ENCODE data around the gene HKDC1. TPM values are rescaled to one million over a fixed set of nuclear protein-coding genes. Genes with fewer than 3 reads are reported as not detected.

Gene HKDC1
- total and polyA plus RNA-seq, 8 donors: 3.7 to 11.1 (median 7.3) TPM

DNA sequence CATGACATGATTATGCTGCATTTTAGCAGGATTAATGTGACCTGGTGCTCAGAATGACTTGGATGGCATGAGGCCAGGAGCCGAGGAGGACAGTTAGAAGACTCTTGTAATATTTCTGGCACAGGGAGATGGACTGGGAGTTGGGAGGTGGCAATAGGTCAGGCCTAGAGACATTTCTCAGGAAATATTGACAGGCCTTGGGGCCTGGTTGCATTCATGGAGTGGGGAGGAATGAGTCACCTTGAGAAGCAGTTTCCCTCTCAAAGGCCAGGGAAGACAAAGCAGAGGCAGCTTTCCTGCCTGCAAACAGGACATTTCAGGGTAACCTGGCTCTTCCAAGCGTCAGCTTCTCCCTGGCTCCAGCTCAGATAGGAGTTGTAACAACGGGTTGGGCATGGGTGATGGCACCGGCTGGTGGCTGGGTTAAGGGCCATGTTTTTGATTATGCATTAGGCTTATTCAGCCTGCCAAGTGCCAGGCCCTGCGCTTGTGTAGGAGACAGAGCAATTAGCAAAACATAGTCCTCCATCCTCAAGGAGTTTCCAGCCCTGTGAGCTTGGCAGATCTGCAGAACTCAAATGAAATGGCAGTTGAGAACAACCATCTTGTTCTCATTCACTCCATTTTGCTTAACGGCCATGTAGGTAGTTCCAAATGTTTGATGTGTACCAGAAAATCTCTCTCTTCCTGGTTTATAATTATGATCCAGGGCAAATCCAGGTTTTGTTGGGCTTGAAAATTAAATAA is 96.4 kb downstream of the HKDC1 start:
- 81 to 89% methylated on average over 6 of the region's 6 CpGs for WGBS, 2 donors
- FAIRE-seq (no peak), DNase-seq (no peak), ATAC-seq (no peak)
- Histone ChIP-seq H3K4me1 (peaks cover 4 to 13% (median 9%) of the 10 kb centered on the region in 3 donors), H3K9me3 (no peaks in the 10 kb centered on the region), H3K27ac (no peak overlapping the region), H3K27me3 (no peaks in the 10 kb centered on the region), H3K36me3 (no peaks in the 10 kb centered on the region), H3K4me3 (no peak overlapping the region)
- intact Hi-C loops (cut with DNase I): no loop called here
- TF ChIP-seq CTCF (IDR thresholded peaks at IDR 0.05): no peak

Other genes starting within 250 kb of the HKDC1 start
- 10 to 100 TPM in 1 of 6 donors, 1 to 10 TPM in 5; 5.5 to 10.9 (median 6.5) TPM for gene KIFBP, start 231.5 kb upstream of the HKDC1 start, total RNA-seq
- gene KIFBP, start 231.5 kb upstream of the HKDC1 start, polyA plus RNA-seq: 10 to 100 TPM in 1 of 2 donors, 1 to 10 TPM in 1; 6.7 to 16.4 TPM
- 10 to 100 TPM in 3 of 6 donors, 1 to 10 TPM in 3; 4.1 to 40.0 (median 14.1) TPM for gene SRGN, start 132.2 kb upstream of the HKDC1 start, total RNA-seq
- gene SRGN, start 132.2 kb upstream of the HKDC1 start, polyA plus RNA-seq: 10 to 100 TPM in 1 of 2 donors, 1 to 10 TPM in 1; 5.9 to 13.2 TPM
- gene VPS26A, start 96.2 kb upstream of the HKDC1 start, total RNA-seq: 10 to 100 TPM; 14.5 to 26.1 (median 18.8) TPM
- 10 to 100 TPM in 1 of 2 donors, 1 to 10 TPM in 1; 7.0 to 14.0 TPM for gene VPS26A, start 96.2 kb upstream of the HKDC1 start, polyA plus RNA-seq
- 10 to 100 TPM in 5 of 6 donors, 1 to 10 TPM in 1; 8.6 to 18.0 (median 12.5) TPM for gene SUPV3L1, start 40.1 kb upstream of the HKDC1 start, total RNA-seq
- gene SUPV3L1, start 40.1 kb upstream of the HKDC1 start, polyA plus RNA-seq: 10 to 100 TPM; 52.0 to 78.1 TPM
- 10 to 100 TPM in 3 of 6 donors, 1 to 10 TPM in 3; 7.2 to 18.1 (median 10.6) TPM for gene HK1, start 58.2 kb downstream of the HKDC1 start, total RNA-seq
- gene HK1, start 58.2 kb downstream of the HKDC1 start, polyA plus RNA-seq: 1 to 10 TPM; 6.7 to 8.8 TPM
- gene TACR2, start 196.6 kb downstream of the HKDC1 start, total RNA-seq: under 1 TPM in 4 of 6 donors, not detected in 2; 0.12 to 0.28 (median 0.18) TPM
- under 1 TPM; 0.14 to 0.15 TPM for gene TACR2, start 196.6 kb downstream of the HKDC1 start, polyA plus RNA-seq
- gene TSPAN15, start 231.1 kb downstream of the HKDC1 start, total RNA-seq: 10 to 100 TPM; 10.9 to 49.2 (median 13.5) TPM
- gene TSPAN15, start 231.1 kb downstream of the HKDC1 start, polyA plus RNA-seq: 10 to 100 TPM; 20.2 to 28.6 TPM